SIG-M5 (cell line): ENCODE data around the gene HOXA6.

Experiments
- DNase-seq: peaks from one replicate; lab custom pipeline; 2025; lab: John Stamatoyannopoulos, UW

HOXA6 gene

GRCh38 chr7:27121684-27122076, 25.9 kb downstream of the HOXA6 start:
- no peak for DNase-seq

GRCh38 chr7:27119412-27119911, 28.1 kb downstream of the HOXA6 start:
- no peak for DNase-seq

GRCh38 chr7:27118580-27118979, 29.0 kb downstream of the HOXA6 start:
- no peak for DNase-seq

- no peak for DNase-seq
These were observed 29.6 kb downstream of the HOXA6 start for GRCh38 chr7:27117887-27118491.

GRCh38 chr7:27116962-27117886, 30.4 kb downstream of the HOXA6 start:
- DNase-seq, result no peak

- no peak for DNase-seq
These were observed 31.3 kb downstream of the HOXA6 start for GRCh38 chr7:27116031-27116961.

- DNase-seq, result no peak
These were observed 32.1 kb downstream of the HOXA6 start for GRCh38 chr7:27115221-27116026.

GRCh38 chr7:27114881-27115220, 32.7 kb downstream of the HOXA6 start:
- no peak for DNase-seq

- no peak for DNase-seq
These were observed 33.4 kb downstream of the HOXA6 start for GRCh38 chr7:27113991-27114769.

GRCh38 chr7:27112955-27113949, 34.3 kb downstream of the HOXA6 start:
- no peak for DNase-seq

GRCh38 chr7:27112361-27112760, 35.2 kb downstream of the HOXA6 start:
- no peak for DNase-seq

- DNase-seq, result no peak
These were observed 35.8 kb downstream of the HOXA6 start for GRCh38 chr7:27111751-27112277.

GRCh38 chr7:27111042-27111750, 36.4 kb downstream of the HOXA6 start:
- DNase-seq, result no peak

GRCh38 chr7:27110186-27111031, 37.2 kb downstream of the HOXA6 start:
- no peak for DNase-seq

GRCh38 chr7:27109466-27110185, 37.9 kb downstream of the HOXA6 start:
- no peak for DNase-seq

- no peak for DNase-seq
These were observed 39.0 kb downstream of the HOXA6 start for GRCh38 chr7:27108390-27109127.
